ENCODE data around the gene E4F1. TPM values are rescaled to one million over a fixed set of nuclear protein-coding genes. Genes with fewer than 3 reads are reported as not detected.

Gene E4F1
- total RNA-seq, 1 experiment from 2014 or later = 30.1 TPM

- Mint-ChIP-seq H3K4me1 (ENCODE audit: low read depth, unreplicated experiment) (peaks cover 13% of the 10 kb centered on the region), H3K4me3 (ENCODE audit: unreplicated experiment) (no peak overlapping the region), H3K27me3 (ENCODE audit: insufficient read depth, unreplicated experiment) (no peaks in the 10 kb centered on the region), H3K36me3 (ENCODE audit: insufficient read depth, unreplicated experiment) (peaks cover 36% of the 10 kb centered on the region), H3K27ac (ENCODE audit: unreplicated experiment) (no peak overlapping the region), H3K9me3 (ENCODE audit: unreplicated experiment) (no peaks in the 10 kb centered on the region)
- CTCF ChIA-PET = no interaction called here
- intact Hi-C loops (cut with micrococcal nuclease; ENCODE audit: unreplicated experiment) = no loop called here
- no TSS peak for BruUV-seq (replicated peaks)
- H3K9me3 ChIP-seq = no peaks in the 10 kb centered on the region
- no peak overlapping the region for H3K4me3 ChIP-seq (ENCODE audit: low read depth, low read length)
- H3K4me1 ChIP-seq = peaks cover 6% of the 10 kb centered on the region; the same call in 1 of the 2 replicates
- TF ChIP-seq CTCF (IDR thresholded peaks at IDR 0.05; ENCODE audit: insufficient read depth in 1 of 2, low read depth in 1 of 2, low read length in 1 of 2, severe bottlenecking in 1 of 2, unreplicated experiment in 1 of 2) = no peak
- no peaks in the 10 kb centered on the region for H3K36me3 ChIP-seq (ENCODE audit: control insufficient read depth, insufficient read depth, low read length)
- DNase-seq = no peak
- POLR2A ChIA-PET = no interaction called here
- no peaks in the 10 kb centered on the region for H3K27me3 ChIP-seq (replicated peaks; ENCODE audit: control insufficient read depth, insufficient read depth, low read length)
These were observed 47.4 kb downstream of the E4F1 start for GRCh38 chr16:2270588-2271470.

GRCh38 chr16:2271848-2272461 lies 48.6 kb downstream of the E4F1 start:
- intact Hi-C loops (cut with micrococcal nuclease; ENCODE audit: unreplicated experiment) = no loop called here
- H3K36me3 ChIP-seq (ENCODE audit: control insufficient read depth, insufficient read depth, low read length) = no peaks in the 10 kb centered on the region
- H3K4me3 Mint-ChIP-seq (ENCODE audit: unreplicated experiment) = no peak overlapping the region
- no peaks in the 10 kb centered on the region for H3K9me3 ChIP-seq
- H3K27me3 ChIP-seq (replicated peaks; ENCODE audit: control insufficient read depth, insufficient read depth, low read length) = no peaks in the 10 kb centered on the region
- no peaks in the 10 kb centered on the region for H3K27me3 Mint-ChIP-seq (ENCODE audit: insufficient read depth, unreplicated experiment)
- peaks cover 25% of the 10 kb centered on the region for H3K36me3 Mint-ChIP-seq (ENCODE audit: insufficient read depth, unreplicated experiment)
- H3K4me1 Mint-ChIP-seq (ENCODE audit: low read depth, unreplicated experiment) = peaks cover 7% of the 10 kb centered on the region
- no peaks in the 10 kb centered on the region for H3K9me3 Mint-ChIP-seq (ENCODE audit: unreplicated experiment)
- POLR2A ChIA-PET = no interaction called here
- no peak for TF ChIP-seq CTCF (IDR thresholded peaks at IDR 0.05; ENCODE audit: insufficient read depth in 1 of 2, low read depth in 1 of 2, low read length in 1 of 2, severe bottlenecking in 1 of 2, unreplicated experiment in 1 of 2)
- no peak for DNase-seq
- no peak overlapping the region for H3K4me3 ChIP-seq (ENCODE audit: low read depth, low read length)
- no TSS peak for BruUV-seq (replicated peaks)
- CTCF ChIA-PET = interaction anchor here (0.6 kb wide), 1 partner anchor 188 kb away, joined by 6 read pairs; the partner anchor contains the start of gene TEDC2
- H3K4me1 ChIP-seq = 0 out of 2 replicates have a peak, but pooled peaks cover 6% of the 10 kb centered on the region
- H3K27ac Mint-ChIP-seq (ENCODE audit: unreplicated experiment) = no peak overlapping the region

GRCh38 chr16:2273484-2273883 lies 50.1 kb downstream of the E4F1 start:
- no TSS peak for BruUV-seq (replicated peaks)
- CTCF ChIA-PET = no interaction called here
- no peak for DNase-seq
- Histone ChIP-seq H3K27me3 (replicated peaks; ENCODE audit: control insufficient read depth, insufficient read depth, low read length) (no peaks in the 10 kb centered on the region), H3K4me3 (ENCODE audit: low read depth, low read length) (no peak overlapping the region), H3K9me3 (no peaks in the 10 kb centered on the region), H3K36me3 (ENCODE audit: control insufficient read depth, insufficient read depth, low read length) (no peaks in the 10 kb centered on the region), H3K4me1 (0 out of 2 replicates have a peak, but pooled peaks cover 6% of the 10 kb centered on the region)
- TF ChIP-seq CTCF (IDR thresholded peaks at IDR 0.05; ENCODE audit: insufficient read depth in 1 of 2, low read depth in 1 of 2, low read length in 1 of 2, severe bottlenecking in 1 of 2, unreplicated experiment in 1 of 2) = no peak
- Mint-ChIP-seq H3K9me3 (ENCODE audit: unreplicated experiment) (no peaks in the 10 kb centered on the region), H3K27ac (ENCODE audit: unreplicated experiment) (no peak overlapping the region), H3K4me3 (ENCODE audit: unreplicated experiment) (no peak overlapping the region), H3K27me3 (ENCODE audit: insufficient read depth, unreplicated experiment) (no peaks in the 10 kb centered on the region), H3K4me1 (ENCODE audit: low read depth, unreplicated experiment) (peaks cover 7% of the 10 kb centered on the region), H3K36me3 (ENCODE audit: insufficient read depth, unreplicated experiment) (peaks cover 14% of the 10 kb centered on the region)
- POLR2A ChIA-PET = interaction anchor here (0.6 kb wide), 1 partner anchor 50 kb away, joined by 3 read pairs; no protein-coding TSS in a partner anchor
- intact Hi-C loops (cut with micrococcal nuclease; ENCODE audit: unreplicated experiment) = no loop called here

Data from Caco-2 (cell line).